ENCODE results near the gene ERBIN. TPM values are rescaled to one million over a fixed set of nuclear protein-coding genes. Genes with fewer than 3 reads are reported as not detected.

ERBIN gene
- total and polyA plus RNA-seq, 2 of the 13 experiments (the other 11 are each of a cell fraction or from before 2014, with no cell fraction given): 14.4 to 41.7 TPM

DNA sequence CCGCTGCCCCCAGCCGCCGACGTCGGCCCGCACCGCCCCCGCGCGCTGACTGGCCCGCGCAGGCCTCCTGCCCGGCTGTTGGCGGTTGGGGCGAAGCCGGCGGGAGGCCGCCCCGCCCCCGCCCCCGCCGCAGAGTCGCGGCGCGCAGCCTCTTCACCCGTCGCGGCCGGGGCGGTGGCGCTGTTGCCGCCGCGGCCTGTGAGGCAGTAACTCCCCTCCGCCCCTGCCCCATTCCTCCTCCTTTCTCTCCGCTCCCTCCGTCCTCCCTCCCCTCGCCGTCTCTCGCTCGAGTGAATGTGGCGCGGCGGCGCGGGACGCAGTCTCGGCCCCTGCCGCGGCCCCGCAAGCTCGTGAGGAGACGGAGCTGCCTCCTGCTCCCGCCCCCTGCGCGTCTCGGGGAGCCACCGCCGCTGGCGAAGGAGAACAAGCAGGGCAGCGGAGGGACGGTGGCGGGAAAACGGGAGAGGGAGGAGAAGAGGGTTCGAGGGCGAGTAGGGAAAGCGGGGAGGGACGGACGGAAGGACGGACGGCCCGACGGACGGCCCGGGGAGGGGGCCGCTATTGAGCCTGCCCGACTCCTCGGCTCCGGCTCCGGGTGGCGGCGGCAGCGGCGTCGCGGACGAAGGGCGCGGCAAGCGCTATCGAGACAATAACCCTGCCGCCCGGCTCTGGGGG, 637 bp upstream of the ERBIN start (continued):
- TF ChIP-seq ZNF18 (CRISPR knock-in tag; IDR thresholded peaks at IDR 0.05; ENCODE audit: insufficient replicate concordance) (no peak), RFXANK (CRISPR knock-in tag; IDR thresholded peaks at IDR 0.05) (peak; percentile 55; the same call in 1 of the 2 replicates), ADNP (CRISPR knock-in tag; IDR thresholded peaks at IDR 0.05) (no peak), HNF4A (CRISPR knock-in tag; IDR thresholded peaks at IDR 0.05) (no peak), ZHX2 (IDR thresholded peaks at IDR 0.05; ENCODE audit: low read depth) (no peak), ZHX2 (CRISPR knock-in tag; IDR thresholded peaks at IDR 0.05; ENCODE audit: borderline replicate concordance) (no peak), NKX3-1 (CRISPR knock-in tag; IDR thresholded peaks at IDR 0.05) (no peak), MAFK (conservative IDR thresholded peaks at IDR 0.05 in 1 of 2, IDR thresholded peaks at IDR 0.05 in 1 of 2; ENCODE audit: low read length in 2 of 2) (no peak), ZBTB1 (CRISPR knock-in tag; IDR thresholded peaks at IDR 0.05; ENCODE audit: borderline replicate concordance) (no peak; the same call in 1 of the 2 replicates), TFE3 (CRISPR knock-in tag; IDR thresholded peaks at IDR 0.05) (no peak), CENPX (CRISPR knock-in tag; IDR thresholded peaks at IDR 0.05) (no peak), NFE2L2 (IDR thresholded peaks at IDR 0.05; ENCODE audit: low read length) (no peak)
- TF ChIP-seq, protein P1, sequence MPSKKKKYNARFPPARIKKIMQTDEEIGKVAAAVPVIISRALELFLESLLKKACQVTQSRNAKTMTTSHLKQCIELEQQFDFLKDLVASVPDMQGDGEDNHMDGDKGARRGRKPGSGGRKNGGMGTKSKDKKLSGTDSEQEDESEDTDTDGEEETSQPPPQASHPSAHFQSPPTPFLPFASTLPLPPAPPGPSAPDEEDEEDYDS (CRISPR knock-in tag; IDR thresholded peaks at IDR 0.05): no peak
- TF ChIP-seq, protein P2, sequence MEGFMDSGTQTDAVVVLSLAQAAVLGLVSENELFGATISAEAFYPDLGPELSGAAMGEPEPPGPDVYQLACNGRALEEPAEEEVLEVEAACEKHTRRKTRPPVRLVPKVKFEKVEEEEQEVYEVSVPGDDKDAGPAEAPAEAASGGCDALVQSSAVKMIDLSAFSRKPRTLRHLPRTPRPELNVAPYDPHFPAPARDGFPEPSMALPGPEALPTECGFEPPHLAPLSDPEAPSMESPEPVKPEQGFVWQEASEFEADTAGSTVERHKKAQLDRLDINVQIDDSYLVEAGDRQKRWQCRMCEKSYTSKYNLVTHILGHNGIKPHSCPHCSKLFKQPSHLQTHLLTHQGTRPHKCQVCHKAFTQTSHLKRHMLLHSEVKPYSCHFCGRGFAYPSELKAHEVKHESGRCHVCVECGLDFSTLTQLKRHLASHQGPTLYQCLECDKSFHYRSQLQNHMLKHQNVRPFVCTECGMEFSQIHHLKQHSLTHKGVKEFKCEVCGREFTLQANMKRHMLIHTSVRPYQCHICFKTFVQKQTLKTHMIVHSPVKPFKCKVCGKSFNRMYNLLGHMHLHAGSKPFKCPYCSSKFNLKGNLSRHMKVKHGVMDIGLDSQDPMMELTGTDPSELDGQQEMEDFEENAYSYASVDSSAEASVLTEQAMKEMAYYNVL (CRISPR knock-in tag; IDR thresholded peaks at IDR 0.05; ENCODE audit: borderline replicate concordance): peak; percentile 56; the same call in 1 of the 2 replicates
- TF ChIP-seq, protein P3, sequence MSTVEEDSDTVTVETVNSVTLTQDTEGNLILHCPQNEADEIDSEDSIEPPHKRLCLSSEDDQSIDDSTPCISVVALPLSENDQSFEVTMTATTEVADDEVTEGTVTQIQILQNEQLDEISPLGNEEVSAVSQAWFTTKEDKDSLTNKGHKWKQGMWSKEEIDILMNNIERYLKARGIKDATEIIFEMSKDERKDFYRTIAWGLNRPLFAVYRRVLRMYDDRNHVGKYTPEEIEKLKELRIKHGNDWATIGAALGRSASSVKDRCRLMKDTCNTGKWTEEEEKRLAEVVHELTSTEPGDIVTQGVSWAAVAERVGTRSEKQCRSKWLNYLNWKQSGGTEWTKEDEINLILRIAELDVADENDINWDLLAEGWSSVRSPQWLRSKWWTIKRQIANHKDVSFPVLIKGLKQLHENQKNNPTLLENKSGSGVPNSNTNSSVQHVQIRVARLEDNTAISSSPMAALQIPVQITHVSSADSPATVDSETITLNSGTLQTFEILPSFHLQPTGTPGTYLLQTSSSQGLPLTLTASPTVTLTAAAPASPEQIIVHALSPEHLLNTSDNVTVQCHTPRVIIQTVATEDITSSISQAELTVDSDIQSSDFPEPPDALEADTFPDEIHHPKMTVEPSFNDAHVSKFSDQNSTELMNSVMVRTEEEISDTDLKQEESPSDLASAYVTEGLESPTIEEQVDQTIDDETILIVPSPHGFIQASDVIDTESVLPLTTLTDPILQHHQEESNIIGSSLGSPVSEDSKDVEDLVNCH (CRISPR knock-in tag; IDR thresholded peaks at IDR 0.05): no peak

Measured in HepG2 (cell line).